Umbilical cord (tissue), 2 donors: ENCODE results near the gene MAN2A2. TPM values are rescaled to one million over a fixed set of nuclear protein-coding genes. Genes with fewer than 3 reads are reported as not detected.
"Not testable (repeated sequence)": the region's sequence is repeated elsewhere in the genome, so short reads cannot be mapped to it uniquely, and the experiment has no call there.

Source experiments
- DNase-seq: peaks from one replicate; pipeline ENCODE4 v3.0.0-alpha.2; 2015; ENCODE audit warnings: low spot score
- total RNA-seq: library from RNA; depleted of rRNA; stranded (reverse); fragments of >200 nt; gene quantifications from one replicate; pipeline ENCODE4 v1.2.3, GENCODE V29; 2014; ENCODE audit warnings: low replicate concordance; ENCODE audit not compliant: insufficient read depth

Gene MAN2A2
- total RNA-seq, 1 donor from 2014 or later: 41.4 TPM

DNA sequence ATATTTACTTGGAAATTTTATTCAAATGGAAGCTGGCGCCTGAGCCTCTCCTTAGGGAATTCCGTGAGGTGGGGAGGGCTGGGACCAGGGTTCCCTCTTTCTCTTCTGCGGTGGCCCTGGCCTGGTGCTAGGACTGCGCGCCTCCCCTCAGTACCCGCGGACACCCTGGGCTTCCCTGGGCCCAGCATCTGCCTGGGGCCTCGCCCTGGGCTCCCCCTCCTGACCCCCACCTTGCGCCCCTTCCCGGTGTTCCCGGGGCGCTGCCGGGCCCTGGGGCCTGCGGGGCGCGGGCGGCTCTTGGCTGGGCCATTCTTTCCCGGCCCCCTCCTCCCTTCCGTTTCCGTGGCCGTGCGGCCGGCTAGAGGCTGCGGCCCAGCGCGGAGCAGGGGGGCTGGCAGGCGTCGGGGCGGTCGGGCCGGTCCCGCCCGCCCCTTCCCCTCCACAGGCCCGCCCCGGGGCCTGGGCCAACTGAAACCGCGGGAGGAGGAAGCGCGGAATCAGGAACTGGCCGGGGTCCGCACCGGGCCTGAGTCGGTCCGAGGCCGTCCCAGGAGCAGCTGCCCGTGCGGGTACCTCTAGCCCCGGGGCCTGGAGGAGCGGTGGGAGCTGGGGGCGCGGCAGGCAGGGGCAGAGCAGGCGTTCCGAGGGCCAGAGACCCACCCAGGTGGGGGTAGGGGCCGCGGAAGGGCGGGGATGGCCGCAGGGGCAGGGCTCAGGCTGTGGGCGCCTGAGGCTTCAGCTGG is 19.0 kb upstream of the MAN2A2 start, which contains the start of gene FES:
FES (plus strand) TSS at position 529 of the 743 bp plus-strand sequence. CDS start 542 bp downstream, outside the sequence.
- DNase-seq: peak; percentile 80

DNA sequence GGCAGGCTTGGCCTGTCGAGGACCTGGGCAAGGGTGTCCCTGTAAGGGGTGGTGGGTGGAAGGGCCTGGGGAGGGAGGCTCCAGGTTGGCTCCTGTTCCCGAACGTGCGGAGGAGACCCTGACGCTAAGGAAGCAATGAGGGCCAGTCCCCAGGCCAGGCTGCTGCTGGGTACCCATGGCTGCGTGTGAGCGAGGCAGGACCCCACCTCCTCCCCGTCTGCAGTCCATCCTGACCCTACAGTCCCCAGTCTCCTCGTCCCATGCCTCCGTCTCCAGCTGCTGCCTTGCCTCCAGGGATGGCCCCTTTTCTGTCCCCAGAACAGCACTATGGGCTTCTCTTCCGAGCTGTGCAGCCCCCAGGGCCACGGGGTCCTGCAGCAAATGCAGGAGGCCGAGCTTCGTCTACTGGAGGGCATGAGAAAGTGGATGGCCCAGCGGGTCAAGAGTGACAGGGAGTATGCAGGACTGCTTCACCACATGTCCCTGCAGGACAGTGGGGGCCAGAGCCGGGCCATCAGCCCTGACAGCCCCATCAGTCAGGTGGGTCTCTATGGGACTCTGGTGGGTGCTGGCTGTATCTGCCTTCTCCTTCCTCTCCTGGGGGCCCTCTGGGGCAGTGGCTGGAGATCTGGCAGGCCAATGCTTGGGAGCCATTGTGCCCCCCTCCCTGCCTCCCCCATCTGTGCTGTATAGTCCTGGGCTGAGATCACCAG is 18.2 kb upstream of the MAN2A2 start:
- no peak for DNase-seq

DNA sequence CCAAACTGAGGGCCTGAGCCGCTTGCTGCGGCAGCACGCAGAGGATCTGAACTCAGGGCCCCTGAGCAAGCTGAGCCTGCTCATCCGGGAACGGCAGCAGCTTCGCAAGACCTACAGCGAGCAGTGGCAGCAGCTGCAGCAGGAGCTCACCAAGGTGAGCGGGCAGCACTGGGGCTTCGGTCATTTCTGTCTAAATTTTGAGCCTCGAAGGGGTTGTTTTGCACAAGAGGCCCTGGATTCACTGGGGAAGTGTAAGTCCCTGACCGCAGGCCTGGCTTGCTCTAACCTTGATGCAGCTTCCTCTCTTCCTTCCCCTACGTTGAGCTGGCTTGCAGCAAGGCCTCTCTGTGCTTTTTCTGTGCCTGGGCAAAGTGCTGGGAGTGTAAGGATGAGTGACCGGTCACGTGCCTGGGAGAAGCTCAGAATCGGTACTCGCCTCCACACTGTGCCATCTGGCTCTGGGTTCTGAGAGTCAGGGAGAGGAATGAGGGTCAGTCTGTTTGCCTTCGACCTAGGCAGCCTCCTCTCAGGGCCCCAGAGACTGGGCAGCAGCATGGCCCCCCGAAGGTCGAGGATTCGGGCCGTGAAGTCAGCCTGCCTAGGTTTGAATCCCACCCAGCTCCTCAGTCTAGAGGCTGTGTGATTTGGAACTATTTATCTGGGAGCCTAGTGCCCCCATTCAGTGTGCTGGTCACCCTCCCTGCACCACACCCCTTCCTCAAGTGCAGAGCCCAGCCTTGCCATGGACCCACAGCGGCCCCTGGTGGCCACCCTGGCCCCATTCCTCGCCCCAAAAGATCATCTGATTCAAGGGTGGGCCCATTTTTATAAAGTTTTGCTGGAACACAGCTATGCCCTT is 17.4 kb upstream of the MAN2A2 start:
- peak; percentile 72 for DNase-seq

DNA sequence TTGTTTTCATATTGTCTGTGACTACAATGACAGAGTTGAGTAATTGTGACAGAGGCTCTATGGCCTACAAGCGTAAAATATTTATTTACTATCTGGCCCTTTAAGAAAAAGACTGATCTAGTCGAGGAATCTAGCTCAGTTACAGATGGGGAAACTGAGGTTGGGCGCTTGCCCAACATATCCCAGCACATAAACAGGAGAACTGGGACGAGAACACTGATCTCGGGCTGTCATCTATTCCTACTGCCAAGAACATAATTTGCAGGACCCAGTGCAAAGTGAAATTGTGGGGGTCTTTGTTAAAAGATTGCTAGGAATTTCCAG is 16.8 kb upstream of the MAN2A2 start:
- no peak for DNase-seq

DNA sequence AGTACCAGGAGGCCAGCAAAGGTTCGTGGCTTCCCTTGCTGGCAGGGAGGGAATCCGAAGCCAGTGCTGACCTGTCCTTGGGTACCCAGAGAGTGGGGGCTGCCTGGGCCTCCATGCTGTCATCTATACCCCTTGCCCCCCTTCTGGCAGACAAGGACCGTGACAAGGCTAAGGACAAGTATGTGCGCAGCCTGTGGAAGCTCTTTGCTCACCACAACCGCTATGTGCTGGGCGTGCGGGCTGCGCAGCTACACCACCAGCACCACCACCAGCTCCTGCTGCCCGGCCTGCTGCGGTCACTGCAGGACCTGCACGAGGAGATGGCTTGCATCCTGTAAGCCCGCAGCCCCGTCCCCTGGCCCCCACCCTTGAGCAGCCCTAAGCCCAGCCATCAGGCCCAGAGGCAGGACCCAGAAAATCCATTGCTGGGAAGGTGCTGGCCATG is 16.0 kb upstream of the MAN2A2 start:
- DNase-seq: no peak

DNA sequence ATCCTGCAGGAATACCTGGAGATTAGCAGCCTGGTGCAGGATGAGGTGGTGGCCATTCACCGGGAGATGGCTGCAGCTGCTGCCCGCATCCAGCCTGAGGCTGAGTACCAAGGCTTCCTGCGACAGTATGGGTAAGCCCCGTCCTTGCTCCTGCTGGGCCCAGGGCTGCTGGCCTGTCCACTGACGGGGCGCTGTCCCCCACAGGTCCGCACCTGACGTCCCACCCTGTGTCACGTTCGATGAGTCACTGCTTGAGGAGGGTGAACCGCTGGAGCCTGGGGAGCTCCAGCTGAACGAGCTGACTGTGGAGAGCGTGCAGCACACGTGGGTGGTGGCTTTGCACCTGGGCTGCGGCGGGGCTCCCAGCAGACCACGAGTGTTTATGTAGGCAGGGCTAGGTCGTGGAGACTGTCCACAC is 13.8 kb upstream of the MAN2A2 start:
- DNase-seq: no peak

DNA sequence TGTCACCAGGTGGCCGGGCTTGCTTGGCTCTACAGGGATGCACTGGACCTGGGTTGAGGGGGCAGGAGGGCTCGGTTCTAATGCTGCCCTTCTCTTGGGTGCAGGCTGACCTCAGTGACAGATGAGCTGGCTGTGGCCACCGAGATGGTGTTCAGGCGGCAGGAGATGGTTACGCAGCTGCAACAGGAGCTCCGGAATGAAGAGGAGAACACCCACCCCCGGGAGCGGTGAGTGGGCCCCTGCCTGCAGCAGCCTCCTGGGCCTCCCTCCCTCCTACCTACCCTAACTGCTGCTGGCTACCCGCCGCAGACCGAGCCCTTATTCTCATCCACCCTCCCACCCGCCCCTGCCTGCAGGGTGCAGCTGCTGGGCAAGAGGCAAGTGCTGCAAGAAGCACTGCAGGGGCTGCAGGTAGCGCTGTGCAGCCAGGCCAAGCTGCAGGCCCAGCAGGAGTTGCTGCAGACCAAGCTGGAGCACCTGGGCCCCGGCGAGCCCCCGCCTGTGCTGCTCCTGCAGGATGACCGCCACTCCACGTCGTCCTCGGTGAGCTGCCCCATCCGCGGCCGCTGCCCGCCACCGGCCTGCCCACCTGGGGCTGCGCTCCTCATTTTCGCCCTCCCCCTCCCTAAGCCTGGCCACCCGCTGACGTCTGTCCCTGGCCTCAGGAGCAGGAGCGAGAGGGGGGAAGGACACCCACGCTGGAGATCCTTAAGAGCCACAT is 13.2 kb upstream of the MAN2A2 start:
- no peak for DNase-seq

DNA sequence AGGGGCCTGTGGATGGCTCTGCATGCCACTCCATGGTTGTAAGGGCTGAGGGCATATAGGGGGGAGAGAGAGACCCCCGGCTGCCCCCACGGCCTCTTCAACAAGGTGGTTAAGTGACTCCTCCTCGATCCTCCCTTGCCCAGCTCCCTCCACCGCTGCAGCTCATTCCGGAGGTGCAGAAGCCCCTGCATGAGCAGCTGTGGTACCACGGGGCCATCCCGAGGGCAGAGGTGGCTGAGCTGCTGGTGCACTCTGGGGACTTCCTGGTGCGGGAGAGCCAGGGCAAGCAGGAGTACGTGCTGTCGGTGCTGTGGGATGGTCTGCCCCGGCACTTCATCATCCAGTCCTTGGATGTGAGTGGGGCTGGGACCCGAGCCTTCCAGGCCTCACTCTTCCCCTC is 12.3 kb upstream of the MAN2A2 start:
- no peak for DNase-seq

DNA sequence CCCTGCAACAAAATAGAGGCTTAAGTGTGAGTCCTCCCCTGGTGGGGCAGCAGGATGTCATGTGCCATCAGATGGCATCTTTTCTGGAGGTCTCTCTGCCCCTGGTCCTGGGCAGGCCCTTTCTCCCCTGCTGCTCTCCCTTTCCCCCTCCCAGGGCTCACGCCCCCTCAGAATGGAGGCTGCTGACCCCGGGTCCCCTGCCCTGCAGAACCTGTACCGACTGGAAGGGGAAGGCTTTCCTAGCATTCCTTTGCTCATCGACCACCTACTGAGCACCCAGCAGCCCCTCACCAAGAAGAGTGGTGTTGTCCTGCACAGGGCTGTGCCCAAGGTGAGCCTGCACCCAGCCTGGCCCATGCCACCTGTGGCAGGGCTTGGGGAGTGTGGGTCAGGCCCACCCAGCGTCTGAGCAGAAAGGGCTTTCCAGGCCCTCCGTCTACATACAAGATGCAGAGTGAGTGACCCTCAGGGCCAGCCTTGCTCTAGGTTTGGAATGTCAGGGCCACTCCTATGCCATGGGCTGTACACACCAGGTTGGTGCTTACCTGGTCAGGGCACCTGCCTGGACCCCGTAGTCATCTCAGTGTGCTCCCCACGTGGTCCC is 11.7 kb upstream of the MAN2A2 start:
- no peak for DNase-seq

DNA sequence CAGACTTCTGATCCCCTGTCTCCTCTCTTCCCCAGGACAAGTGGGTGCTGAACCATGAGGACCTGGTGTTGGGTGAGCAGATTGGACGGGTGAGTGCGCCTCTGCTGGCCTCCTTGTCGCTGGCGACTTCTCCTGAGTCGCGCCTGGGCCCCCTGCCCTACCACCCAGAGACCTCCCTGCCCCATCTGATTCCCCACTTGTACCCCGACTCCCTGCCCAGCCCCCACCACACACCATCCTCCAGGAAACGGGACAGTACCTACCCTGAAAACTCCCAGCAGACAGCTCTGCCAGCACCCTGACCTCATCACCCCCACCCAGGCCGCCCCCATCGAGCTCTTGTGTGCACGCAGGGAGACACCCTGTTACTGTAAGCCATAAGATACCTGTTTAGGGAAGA is 11.1 kb upstream of the MAN2A2 start:
- no peak for DNase-seq

DNA sequence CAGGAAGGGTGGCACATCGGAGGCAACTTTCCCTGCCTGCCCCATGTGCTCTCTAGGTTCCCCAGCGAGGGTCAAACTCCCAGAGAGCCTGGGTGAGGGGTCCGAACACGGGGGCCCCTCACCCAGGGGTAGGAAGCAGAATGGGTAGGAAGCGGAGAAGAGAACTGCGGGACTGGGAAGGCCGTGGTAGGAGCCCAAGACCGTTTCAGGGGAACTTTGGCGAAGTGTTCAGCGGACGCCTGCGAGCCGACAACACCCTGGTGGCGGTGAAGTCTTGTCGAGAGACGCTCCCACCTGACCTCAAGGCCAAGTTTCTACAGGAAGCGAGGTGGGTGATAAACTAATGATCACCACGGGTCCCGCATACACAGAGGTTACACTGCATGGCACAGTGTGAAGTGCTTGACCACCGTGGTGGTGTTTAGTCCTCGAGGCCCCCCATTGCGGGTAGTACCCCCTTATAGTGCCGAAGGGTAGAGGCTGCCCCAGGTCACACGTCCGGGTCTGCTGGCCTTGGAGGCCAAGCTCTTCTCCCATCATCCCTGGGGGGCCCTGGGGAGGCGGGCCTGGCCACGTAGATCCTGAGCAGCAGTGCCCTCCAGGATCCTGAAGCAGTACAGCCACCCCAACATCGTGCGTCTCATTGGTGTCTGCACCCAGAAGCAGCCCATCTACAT is 10.5 kb upstream of the MAN2A2 start:
- DNase-seq: no peak

DNA sequence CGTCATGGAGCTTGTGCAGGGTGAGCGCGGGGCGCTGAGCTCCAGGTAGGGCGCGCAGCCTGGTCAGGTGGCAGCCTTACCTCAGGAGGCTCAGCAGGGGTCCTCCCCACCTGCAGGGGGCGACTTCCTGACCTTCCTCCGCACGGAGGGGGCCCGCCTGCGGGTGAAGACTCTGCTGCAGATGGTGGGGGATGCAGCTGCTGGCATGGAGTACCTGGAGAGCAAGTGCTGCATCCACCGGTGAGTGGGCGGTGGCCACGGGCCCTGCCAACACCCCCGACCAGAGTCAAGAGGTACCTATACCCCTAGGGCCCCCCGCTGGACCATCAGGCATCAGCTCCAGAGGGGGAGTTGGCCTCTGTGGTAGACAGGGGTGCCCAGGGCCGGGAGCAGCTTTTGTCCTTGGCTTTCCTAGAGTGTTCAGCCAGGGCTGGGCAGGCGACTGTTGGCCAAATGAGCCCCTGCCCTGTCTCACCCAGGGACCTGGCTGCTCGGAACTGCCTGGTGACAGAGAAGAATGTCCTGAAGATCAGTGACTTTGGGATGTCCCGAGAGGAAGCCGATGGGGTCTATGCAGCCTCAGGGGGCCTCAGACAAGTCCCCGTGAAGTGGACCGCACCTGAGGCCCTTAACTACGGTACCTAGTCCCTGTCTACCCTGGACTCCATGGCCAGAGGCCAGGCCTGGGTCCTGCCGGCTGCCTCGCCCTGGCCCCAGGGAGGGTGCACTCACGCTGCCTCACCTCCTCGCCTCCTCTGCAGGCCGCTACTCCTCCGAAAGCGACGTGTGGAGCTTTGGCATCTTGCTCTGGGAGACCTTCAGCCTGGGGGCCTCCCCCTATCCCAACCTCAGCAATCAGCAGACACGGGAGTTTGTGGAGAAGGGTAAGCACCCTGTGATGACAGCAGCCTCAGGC is 9.7 kb upstream of the MAN2A2 start:
- DNase-seq: no peak

DNA sequence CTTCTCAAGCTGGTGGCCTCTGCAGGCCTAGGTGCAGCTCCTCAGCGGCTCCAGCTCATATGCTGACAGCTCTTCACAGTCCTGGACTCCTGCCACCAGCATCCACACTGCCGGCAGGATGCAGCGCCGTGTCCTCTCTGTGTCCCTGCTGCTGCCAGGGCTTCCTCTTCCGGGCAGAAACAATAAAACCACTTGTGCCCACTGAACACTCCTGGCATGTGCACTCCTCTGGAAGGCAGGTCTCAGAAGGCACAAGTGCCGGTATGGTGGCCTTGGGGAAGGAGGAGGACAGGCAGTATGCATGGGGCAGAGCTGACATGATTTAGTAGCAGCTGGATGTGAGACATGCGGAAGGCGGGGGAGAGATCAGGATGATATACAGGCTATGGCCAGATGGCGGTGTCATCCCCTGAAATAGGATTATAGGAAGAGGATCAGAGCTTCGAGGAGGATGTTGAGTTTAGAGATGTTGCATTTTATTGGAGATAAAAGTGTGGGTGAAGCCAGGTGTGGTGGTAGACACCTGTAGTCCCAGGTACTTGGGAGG is 7.5 kb upstream of the MAN2A2 start:
- DNase-seq: no peak

DNA sequence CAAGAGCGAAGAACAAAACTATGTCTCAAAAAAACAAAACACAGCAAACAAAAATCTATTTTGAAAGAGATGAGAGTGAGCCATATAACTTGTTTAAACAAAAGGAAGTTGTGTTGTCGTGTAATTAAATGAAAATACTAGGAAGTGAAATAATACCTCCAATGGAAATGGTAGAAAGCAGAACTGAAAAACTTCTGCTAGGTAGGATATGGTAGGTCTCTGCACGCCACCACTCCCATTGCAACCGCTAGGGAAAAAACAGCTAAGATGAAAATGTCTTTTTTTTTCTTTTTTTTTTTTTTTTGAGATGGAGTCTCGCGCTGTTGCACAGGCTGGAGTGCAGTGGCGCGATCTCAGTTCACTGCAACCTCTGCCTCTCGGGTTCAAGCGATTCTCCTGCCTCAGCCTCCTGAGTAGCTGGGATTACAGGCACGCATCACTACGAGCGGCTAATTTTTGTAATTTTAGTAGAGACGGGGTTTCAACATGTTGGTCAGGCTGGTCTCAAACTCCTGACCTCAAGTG is 5.9 kb upstream of the MAN2A2 start:
- DNase-seq: not testable (repeated sequence)

DNA sequence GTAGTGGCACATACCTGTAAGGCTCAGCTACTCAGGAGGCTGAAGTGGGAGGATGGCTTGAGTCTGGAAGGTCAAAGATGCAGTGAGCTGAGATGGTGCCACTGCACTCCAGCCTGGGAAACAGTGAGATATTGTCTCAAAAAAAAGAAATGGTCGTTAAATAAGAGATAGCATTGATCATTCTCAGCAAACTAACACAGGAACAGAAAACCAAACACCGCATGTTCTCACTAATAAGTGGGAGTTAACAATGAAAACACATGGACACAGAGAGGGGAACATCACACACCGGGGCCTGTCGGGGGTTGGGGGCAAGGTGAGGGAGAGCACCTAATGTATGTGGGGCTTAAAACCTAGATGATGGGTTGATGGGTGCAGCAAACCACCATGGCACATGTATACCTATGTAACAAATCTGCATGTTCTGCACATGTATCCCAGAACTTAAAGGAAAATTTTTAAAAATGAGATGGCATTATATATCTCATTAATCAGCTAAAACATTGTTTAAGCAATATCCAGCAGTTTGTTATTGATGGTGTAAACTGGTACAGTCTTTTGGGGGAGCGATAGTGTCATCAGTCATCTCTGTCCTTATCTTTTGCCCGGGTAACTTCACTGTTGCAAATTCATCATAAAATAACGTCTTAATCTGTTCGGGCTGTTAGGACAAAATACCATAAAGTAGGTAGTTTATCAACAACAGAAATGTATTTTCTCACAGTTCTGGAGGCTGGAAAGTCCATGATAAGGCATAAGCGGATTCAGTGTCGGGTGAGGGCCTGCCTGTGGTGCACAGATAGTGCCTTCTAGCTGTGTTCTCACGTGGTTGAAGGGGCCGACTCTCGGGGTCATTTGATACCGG is 1.7 kb upstream of the MAN2A2 start:
- DNase-seq: peak; percentile 25

DNA sequence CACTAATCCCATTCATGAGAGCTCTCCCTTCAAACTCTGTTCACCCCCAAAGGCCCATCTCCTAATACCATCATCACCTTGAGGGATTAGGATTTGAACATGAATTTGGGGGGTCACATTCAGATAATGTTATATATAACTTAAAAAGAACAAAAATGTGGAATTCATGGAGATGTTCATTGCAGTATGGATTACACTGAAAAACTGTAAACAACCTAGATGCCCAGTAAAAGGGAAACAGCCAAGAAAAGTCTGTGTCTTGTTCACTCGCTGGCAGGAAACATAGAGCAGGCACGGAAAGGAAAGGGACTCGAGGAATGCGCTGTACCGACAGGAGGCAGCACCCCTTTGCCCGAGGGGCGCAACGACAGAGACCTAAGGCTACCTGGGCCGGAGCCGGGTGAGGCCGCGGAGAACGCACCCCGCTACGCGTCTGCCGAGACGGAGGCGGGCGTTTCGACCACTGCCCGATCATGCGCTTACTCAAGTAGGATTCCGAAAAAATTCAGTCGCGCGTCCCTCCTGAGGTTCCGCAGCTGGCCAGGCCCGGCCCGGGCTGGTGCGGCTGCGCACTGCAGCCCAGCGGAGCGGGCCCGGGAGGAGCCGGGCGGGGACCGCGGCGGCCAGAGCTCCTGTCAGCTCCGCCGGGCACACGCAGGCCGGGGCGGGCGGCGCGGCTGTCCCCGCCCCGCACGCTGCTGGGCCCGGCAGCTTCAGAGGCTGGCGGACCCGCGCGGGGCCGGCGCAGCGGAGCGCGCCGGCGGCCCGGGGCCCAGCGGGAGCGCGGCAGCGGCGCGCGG is 862 bp upstream of the MAN2A2 start:
- DNase-seq: peak; percentile 90
